Measurements from ENCODE around the gene MBP. TPM values are rescaled to one million over a fixed set of nuclear protein-coding genes. Genes with fewer than 3 reads are reported as not detected.

Gene MBP
- total RNA-seq, 6 experiments from 2014 or later: 0.05 to 0.23 (median 0.12) TPM; not detected in 1

DNA sequence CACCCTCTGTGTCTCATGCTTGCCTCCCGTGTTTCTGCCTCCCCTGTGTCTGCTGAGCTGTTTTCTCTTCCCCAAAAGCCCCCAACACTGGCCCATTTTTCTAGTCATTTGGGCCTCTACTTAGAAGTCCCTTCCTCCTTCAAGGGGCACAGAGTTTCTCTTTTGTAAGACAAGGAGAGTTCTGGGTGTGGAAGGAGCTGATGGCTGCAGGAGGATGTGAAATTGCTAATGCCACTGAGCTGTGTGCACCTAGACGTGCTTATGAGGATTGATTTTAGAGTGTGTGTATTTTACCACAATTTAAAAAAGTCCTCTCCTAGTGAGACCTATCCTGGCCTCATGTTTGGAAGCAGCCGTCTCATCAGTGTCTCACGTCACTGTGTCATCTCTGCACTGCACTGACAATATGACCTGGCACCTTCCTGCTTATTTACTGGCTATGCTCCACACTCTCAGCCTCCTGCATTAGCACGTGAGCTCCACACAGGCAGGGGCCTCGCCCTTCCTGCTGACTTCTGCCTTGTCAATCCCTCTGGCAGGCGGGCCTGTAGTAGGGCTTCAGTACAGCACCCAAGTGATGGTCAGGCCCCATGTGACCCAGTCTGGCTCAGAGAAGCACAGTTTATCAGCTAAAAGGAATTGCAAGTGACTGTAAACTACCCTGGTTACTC, 8.0 kb upstream of the MBP start:
- Mint-ChIP-seq H3K4me3 (no peak overlapping the region), H3K27ac (no peak overlapping the region), H3K27me3 (ENCODE audit: insufficient read depth) (peaks cover 24% of the 10 kb centered on the region), H3K4me1 (ENCODE audit: low read depth) (no peaks in the 10 kb centered on the region), H3K9me3 (peaks cover 31% of the 10 kb centered on the region), H3K36me3 (ENCODE audit: low read depth) (peaks cover 14% of the 10 kb centered on the region)
- DNase-seq: no peak
- TF ChIP-seq, protein P1, sequence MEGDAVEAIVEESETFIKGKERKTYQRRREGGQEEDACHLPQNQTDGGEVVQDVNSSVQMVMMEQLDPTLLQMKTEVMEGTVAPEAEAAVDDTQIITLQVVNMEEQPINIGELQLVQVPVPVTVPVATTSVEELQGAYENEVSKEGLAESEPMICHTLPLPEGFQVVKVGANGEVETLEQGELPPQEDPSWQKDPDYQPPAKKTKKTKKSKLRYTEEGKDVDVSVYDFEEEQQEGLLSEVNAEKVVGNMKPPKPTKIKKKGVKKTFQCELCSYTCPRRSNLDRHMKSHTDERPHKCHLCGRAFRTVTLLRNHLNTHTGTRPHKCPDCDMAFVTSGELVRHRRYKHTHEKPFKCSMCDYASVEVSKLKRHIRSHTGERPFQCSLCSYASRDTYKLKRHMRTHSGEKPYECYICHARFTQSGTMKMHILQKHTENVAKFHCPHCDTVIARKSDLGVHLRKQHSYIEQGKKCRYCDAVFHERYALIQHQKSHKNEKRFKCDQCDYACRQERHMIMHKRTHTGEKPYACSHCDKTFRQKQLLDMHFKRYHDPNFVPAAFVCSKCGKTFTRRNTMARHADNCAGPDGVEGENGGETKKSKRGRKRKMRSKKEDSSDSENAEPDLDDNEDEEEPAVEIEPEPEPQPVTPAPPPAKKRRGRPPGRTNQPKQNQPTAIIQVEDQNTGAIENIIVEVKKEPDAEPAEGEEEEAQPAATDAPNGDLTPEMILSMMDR (IDR thresholded peaks at IDR 0.05): no peak

DNA sequence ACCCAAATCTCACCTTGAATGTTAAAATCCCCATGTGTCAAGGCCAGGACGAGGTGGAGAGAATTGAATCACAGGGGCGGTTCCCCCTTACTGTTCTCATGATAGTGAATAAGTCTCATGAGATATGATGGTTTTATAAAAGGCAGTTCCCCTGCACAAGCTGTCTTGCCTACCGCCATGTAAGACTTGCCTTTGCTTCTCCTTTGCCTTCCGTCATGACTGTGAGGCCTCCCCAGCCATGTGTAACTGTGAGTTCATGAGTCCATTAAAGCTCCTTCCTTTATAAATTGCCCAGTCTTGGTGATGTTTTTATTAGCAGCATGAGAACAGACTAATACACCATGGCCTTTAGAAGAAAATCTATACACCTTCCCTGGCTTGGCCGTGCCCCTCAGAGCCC, 7.4 kb upstream of the MBP start:
- Mint-ChIP-seq H3K9me3 (peaks cover 31% of the 10 kb centered on the region), H3K27me3 (ENCODE audit: insufficient read depth) (peaks cover 29% of the 10 kb centered on the region)
- DNase-seq: no peak

DNA sequence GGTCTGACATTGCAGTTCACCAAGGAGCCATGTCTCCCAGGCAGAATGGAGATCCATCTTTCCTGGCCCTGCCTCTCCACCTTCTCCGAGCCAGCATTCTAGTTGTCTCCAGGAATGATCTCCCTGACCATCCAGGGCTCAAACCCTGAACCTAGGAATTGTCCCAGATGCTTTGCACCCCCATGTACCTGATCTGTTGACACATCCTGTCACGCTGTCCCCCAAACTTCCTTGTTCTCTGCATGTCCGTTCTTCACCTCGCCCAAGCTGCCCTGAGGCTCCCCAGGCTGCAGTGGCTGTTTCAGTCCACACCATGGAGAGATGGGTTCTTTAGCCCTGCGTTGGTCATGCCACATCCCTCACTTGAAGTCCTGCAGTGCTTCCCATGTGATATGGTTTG, 7.0 kb upstream of the MBP start:
- TF ChIP-seq, protein P1 (IDR thresholded peaks at IDR 0.05): no peak
- Mint-ChIP-seq H3K4me1 (ENCODE audit: low read depth) (no peaks in the 10 kb centered on the region), H3K27me3 (ENCODE audit: insufficient read depth) (peaks cover 34% of the 10 kb centered on the region), H3K27ac (no peak overlapping the region), H3K9me3 (peaks cover 31% of the 10 kb centered on the region), H3K36me3 (ENCODE audit: low read depth) (peaks cover 14% of the 10 kb centered on the region), H3K4me3 (no peak overlapping the region)
- DNase-seq: no peak

More for the DNA sequence above, 7.4 kb upstream of the MBP start:
- Mint-ChIP-seq H3K36me3 (ENCODE audit: low read depth) (peaks cover 14% of the 10 kb centered on the region), H3K27ac (no peak overlapping the region), H3K4me1 (ENCODE audit: low read depth) (no peaks in the 10 kb centered on the region), H3K4me3 (no peak overlapping the region)
- TF ChIP-seq, protein P1 (IDR thresholded peaks at IDR 0.05): no peak

DNA sequence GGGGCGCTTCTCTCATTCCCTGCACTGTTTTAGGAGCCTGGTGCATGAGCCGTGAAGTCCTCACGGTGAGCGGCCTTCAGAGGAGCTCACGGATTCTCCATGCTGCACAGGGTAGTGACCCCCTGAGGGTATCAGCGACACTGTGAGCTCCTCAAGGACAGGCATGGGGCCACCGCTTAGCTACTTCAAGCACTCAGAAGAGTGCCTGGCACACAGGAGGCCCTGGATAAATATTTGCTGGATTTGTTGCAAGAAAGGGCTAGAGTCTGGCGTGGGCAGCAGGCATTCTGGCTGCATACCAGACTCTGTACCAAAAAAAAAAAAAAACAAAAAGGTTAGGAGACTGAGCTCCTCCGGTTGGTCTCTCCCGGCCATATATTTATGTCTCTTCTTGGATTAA, 5.7 kb upstream of the MBP start:
- no peak overlapping the region for H3K4me3 Mint-ChIP-seq
- DNase-seq: no peak
- no peak overlapping the region for H3K27ac Mint-ChIP-seq
- peaks cover 44% of the 10 kb centered on the region for H3K27me3 Mint-ChIP-seq (ENCODE audit: insufficient read depth)
- peaks cover 22% of the 10 kb centered on the region for H3K9me3 Mint-ChIP-seq
- TF ChIP-seq, protein P1 (IDR thresholded peaks at IDR 0.05): no peak
- peaks cover 10% of the 10 kb centered on the region for H3K36me3 Mint-ChIP-seq (ENCODE audit: low read depth)
- H3K4me1 Mint-ChIP-seq (ENCODE audit: low read depth): no peaks in the 10 kb centered on the region

DNA sequence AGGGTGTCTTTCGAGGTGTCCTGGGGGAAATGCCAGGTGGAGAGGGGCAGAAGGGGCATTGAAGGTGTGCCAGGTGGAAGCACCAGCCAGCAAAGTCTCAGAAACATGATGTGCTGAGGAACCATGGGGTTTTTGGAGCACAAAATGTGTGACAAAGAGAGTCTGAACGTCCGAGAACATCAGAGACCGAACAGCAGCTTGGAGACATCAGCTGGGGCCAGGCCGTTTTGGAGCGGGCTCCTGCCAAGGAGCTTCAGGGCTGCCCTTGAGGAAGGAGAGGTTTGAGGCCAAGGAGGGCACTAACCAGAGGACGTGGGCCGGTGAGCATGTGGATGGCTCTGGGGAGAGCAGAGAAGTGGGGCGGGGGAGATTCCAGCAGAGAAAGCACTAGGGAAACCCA, 5.3 kb upstream of the MBP start:
- Mint-ChIP-seq H3K36me3 (ENCODE audit: low read depth) (peaks cover 9% of the 10 kb centered on the region), H3K4me3 (no peak overlapping the region), H3K27ac (no peak overlapping the region), H3K9me3 (peaks cover 18% of the 10 kb centered on the region), H3K4me1 (ENCODE audit: low read depth) (no peaks in the 10 kb centered on the region), H3K27me3 (ENCODE audit: insufficient read depth) (peaks cover 45% of the 10 kb centered on the region)
- no peak for DNase-seq
- TF ChIP-seq, protein P1 (IDR thresholded peaks at IDR 0.05): no peak
